ENCODE data around the gene ZNF444. TPM values are rescaled to one million over a fixed set of nuclear protein-coding genes. Genes with fewer than 3 reads are reported as not detected.

Gene ZNF444
- polyA plus RNA-seq, 2 of the 4 experiments (the other 2 are of a cell fraction), result 16.5 to 26.2 TPM

GRCh38 chr19:56137405-56137804 lies 3.7 kb upstream of the ZNF444 start:
- DNase-seq (ENCODE audit: low read depth in 1 of 2, low spot score in 1 of 2) (peak in 1 of 2 experiments; percentile 41), ATAC-seq (no peak), FAIRE-seq (no peak)
- H3K27ac ChIP-seq, result no peak overlapping the region
- no peak overlapping the region for H3K4me3 ChIP-seq
- no peak for TF ChIP-seq PHF8 (IDR thresholded peaks at IDR 0.05; ENCODE audit: borderline replicate concordance, low read depth)
- TF ChIP-seq ZFP36 (IDR thresholded peaks at IDR 0.05; ENCODE audit: borderline replicate concordance, partially characterized antibody), result no peak
- no peak for TF ChIP-seq HES2 (IDR thresholded peaks at IDR 0.05)
- no peak for TF ChIP-seq RAD21 (conservative IDR thresholded peaks at IDR 0.05 in 1 of 2, IDR thresholded peaks at IDR 0.05 in 1 of 2)
- no peak for TF ChIP-seq CBX8 (IDR thresholded peaks at IDR 0.05)
- TF ChIP-seq ZSCAN20 (CRISPR knock-in tag; IDR thresholded peaks at IDR 0.05), result no peak
- CTCF ChIA-PET, result interaction anchor here (1.3 to 1.9 kb wide), 2 partner anchors 29 to 61 kb away, joined by 3 to 5 read pairs; no protein-coding TSS in a partner anchor
- WGBS (ENCODE audit: missing lambda C conversion rate), result 43% methylated on average over 6 of the region's 6 CpGs
- H3K4me1 ChIP-seq, result peaks cover 25% of the 10 kb centered on the region; the same call in 2 of the 3 replicates
- POLR2A ChIA-PET, result interaction anchor here (1.0 to 1.8 kb wide), 2 partner anchors 16 to 18 kb away, joined by 7 read pairs; partner anchors contain the start of gene ZNF787
- no peaks in the 10 kb centered on the region for H3K9me3 ChIP-seq
- peak overlapping the region; percentile 18; the same call in 2 of the 3 replicates for H3K4me2 ChIP-seq

- Histone ChIP-seq H3K4me1 (peaks cover 27% of the 10 kb centered on the region; the same call in 2 of the 3 replicates), H3K4me3 (no peak overlapping the region), H3K27ac (no peak overlapping the region), H3K9me3 (no peaks in the 10 kb centered on the region), H3K4me2 (peak overlapping the region; percentile 18; the same call in 1 of the 3 replicates)
- ChIA-PET POLR2A (interaction anchor here (0.6 to 1.8 kb wide), 4 partner anchors 17 to 28 kb away, joined by 3 to 7 read pairs (median 6); partner anchors contain the start of gene ZNF787), CTCF (interaction anchor here (0.8 to 1.4 kb wide), 3 partner anchors 30 to 61 kb away, joined by 3 to 4 read pairs (median 4); no protein-coding TSS in a partner anchor)
- 51% methylated on average over 3 of the region's 3 CpGs for WGBS (ENCODE audit: missing lambda C conversion rate)
- no peak for TF ChIP-seq NPAS2 (CRISPR knock-in tag; IDR thresholded peaks at IDR 0.05; ENCODE audit: borderline replicate concordance)
- TF ChIP-seq FOSL2 (IDR thresholded peaks at IDR 0.05), result no peak
- TF ChIP-seq FOSL2 (CRISPR knock-in tag; IDR thresholded peaks at IDR 0.05), result peak; percentile 28
- no peak for TF ChIP-seq ZNF302 (CRISPR knock-in tag; IDR thresholded peaks at IDR 0.05)
- TF ChIP-seq GATA3 (IDR thresholded peaks at IDR 0.05; ENCODE audit: borderline replicate concordance), result no peak
- TF ChIP-seq E2F6 (IDR thresholded peaks at IDR 0.05; ENCODE audit: borderline replicate concordance, low read depth), result no peak
- TF ChIP-seq FOSB (CRISPR knock-in tag; IDR thresholded peaks at IDR 0.05), result no peak
- no peak for TF ChIP-seq TFCP2L1 (CRISPR knock-in tag; IDR thresholded peaks at IDR 0.05)
- TF ChIP-seq CEBPB (IDR thresholded peaks at IDR 0.05), result 0 out of 4 replicates have a peak, but pooled peaks of 1 of the 2 experiments have one; percentile 27
- DNase-seq (ENCODE audit: low read depth in 1 of 2, low spot score in 1 of 2) (no peak), FAIRE-seq (no peak), ATAC-seq (no peak)
These were observed 3.0 kb upstream of the ZNF444 start for GRCh38 chr19:56138069-56138468.

DNA sequence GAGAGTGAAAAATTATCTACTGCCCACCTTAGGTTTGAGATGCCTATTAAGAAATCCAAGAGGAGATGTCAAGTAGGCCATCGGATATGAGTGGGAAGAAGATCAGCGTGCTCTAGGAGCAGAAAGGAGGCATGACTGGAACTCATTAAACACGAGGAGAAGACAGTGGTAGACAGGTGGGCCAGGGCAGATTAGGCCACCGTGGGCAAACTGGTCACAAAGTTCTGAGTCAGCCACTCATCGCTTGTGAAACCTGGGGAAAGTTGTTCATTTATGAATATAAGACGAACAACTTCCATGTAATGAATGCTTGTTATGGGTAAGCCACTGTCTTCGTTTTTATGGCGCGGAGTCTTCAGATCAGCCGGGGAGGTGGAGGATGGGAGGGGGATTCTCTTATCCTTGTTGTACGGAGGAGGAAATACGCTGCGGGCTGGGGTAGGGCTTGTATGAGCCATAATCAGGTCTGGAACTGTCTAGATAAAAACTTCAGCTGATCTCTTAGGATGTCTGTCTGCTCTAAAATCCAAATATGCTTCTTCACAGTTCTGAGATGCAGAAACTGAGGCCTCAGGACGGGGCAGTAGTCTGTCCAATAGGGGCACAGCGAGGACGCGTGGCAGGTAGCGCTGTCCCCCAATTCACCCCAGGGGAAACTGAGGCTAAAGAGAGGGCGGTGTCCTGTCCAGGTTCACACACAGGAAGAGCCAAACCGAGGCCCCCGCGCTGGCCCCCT lies 1.1 kb upstream of the ZNF444 start:
- peak overlapping the region; percentile 87 to 88 for H3K27ac ChIP-seq
- peak overlapping the region; percentile 54 for H3K4me3 ChIP-seq
- no peak for ATAC-seq
- FAIRE-seq, result no peak
- peaks cover 22% of the 10 kb centered on the region; the same call in 2 of the 3 replicates for H3K4me1 ChIP-seq
- ChIA-PET POLR2A (interaction anchor here (0.5 to 1.5 kb wide), 5 partner anchors 17 to 485 kb away, joined by 3 to 28 read pairs (median 3); partner anchors contain the start of genes U2AF2, ZNF787 and ZSCAN5A), CTCF (interaction anchor here (0.6 to 1.6 kb wide), 5 partner anchors 15 to 468 kb away, joined by 3 to 4 read pairs (median 3); no protein-coding TSS in a partner anchor)
- peak in 1 of 2 experiments; percentile 30 for DNase-seq (ENCODE audit: low read depth in 1 of 2, low spot score in 1 of 2)
- peak overlapping the region; percentile 79 for H3K4me2 ChIP-seq
- no peaks in the 10 kb centered on the region for H3K9me3 ChIP-seq
- 59% methylated on average over 19 of the region's 22 CpGs for WGBS (ENCODE audit: missing lambda C conversion rate)
- TF ChIP-seq CBX8 (IDR thresholded peaks at IDR 0.05), result no peak
- no peak for TF ChIP-seq POLR2A (IDR thresholded peaks at IDR 0.05; ENCODE audit: low read length)
- TF ChIP-seq NFE2L2 (conservative IDR thresholded peaks at IDR 0.05; ENCODE audit: low read length), result no peak
- no peak for TF ChIP-seq NR3C1 (IDR thresholded peaks at IDR 0.05)
- TF ChIP-seq TP53 (CRISPR knock-in tag; IDR thresholded peaks at IDR 0.05), result no peak
- no peak for TF ChIP-seq MAFK (IDR thresholded peaks at IDR 0.05; ENCODE audit: partially characterized antibody)
- TF ChIP-seq RCOR1 (IDR thresholded peaks at IDR 0.05; ENCODE audit: low read depth, low read length), result no peak
- TF ChIP-seq, protein P1, sequence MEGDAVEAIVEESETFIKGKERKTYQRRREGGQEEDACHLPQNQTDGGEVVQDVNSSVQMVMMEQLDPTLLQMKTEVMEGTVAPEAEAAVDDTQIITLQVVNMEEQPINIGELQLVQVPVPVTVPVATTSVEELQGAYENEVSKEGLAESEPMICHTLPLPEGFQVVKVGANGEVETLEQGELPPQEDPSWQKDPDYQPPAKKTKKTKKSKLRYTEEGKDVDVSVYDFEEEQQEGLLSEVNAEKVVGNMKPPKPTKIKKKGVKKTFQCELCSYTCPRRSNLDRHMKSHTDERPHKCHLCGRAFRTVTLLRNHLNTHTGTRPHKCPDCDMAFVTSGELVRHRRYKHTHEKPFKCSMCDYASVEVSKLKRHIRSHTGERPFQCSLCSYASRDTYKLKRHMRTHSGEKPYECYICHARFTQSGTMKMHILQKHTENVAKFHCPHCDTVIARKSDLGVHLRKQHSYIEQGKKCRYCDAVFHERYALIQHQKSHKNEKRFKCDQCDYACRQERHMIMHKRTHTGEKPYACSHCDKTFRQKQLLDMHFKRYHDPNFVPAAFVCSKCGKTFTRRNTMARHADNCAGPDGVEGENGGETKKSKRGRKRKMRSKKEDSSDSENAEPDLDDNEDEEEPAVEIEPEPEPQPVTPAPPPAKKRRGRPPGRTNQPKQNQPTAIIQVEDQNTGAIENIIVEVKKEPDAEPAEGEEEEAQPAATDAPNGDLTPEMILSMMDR (IDR thresholded peaks at IDR 0.05), result no peak
- no peak for TF ChIP-seq HOXB13 (CRISPR knock-in tag; IDR thresholded peaks at IDR 0.05; ENCODE audit: low read depth)
- no peak for TF ChIP-seq HES2 (IDR thresholded peaks at IDR 0.05)
- no peak for TF ChIP-seq MYC (IDR thresholded peaks at IDR 0.05; ENCODE audit: borderline replicate concordance, low read length)
- no peak for TF ChIP-seq HOXA7 (CRISPR knock-in tag; IDR thresholded peaks at IDR 0.05)
- TF ChIP-seq HOXB5 (CRISPR knock-in tag; IDR thresholded peaks at IDR 0.05), result no peak
- TF ChIP-seq PHF8 (IDR thresholded peaks at IDR 0.05; ENCODE audit: borderline replicate concordance, low read depth), result no peak
- TF ChIP-seq HMGXB4 (CRISPR knock-in tag; IDR thresholded peaks at IDR 0.05; ENCODE audit: borderline replicate concordance), result no peak
- no peak for TF ChIP-seq SMC3 (IDR thresholded peaks at IDR 0.05)

Measured in A549 (cell line).